HL-60 (cell line): ENCODE data around the gene AGAP6.
"Not testable (repeated sequence)": the region's sequence is repeated elsewhere in the genome, so short reads cannot be mapped to it uniquely, and the experiment has no call there.

ENCODE experiments used
- DNase-seq, 2 experiments: peaks; one replicate each; pipeline ENCODE4 v3.0.0-alpha.2; 2010 to 2020; ENCODE audit warnings: low read depth in 1 of 2, low spot score in 1 of 2
- H3K27ac ChIP-seq: fragments of 250-450 bp; sonication (Bioruptor Pico); replicated peaks from 2 replicates; pipeline ENCODE4 v1.5.1; 2020; ENCODE audit warnings: mild to moderate bottlenecking, moderate library complexity
- H3K27me3 ChIP-seq: fragments of 250-450 bp; sonication (Bioruptor Pico); 2 replicates; pipeline ENCODE4 v1.5.1; 2021; ENCODE audit warnings: mild to moderate bottlenecking, moderate library complexity; ENCODE audit not compliant: insufficient read depth, poor library complexity, severe bottlenecking
- H3K4me3 ChIP-seq: replicated peaks from 2 replicates; pipeline ENCODE4 v1.5.1; 2011; ENCODE audit warnings: mild to moderate bottlenecking, control low read depth, low read length; ENCODE audit not compliant: insufficient read depth
- GABPA ChIP-seq: IDR thresholded peaks from 2 replicates; pipeline ENCODE4 v1.6.1; 2012; ENCODE audit warnings: low read depth
- POLR2AphosphoS5 ChIP-seq: IDR thresholded peaks from 2 replicates; pipeline ENCODE4 v1.6.1; 2012; ENCODE audit warnings: low read depth
- SPI1 ChIP-seq: IDR thresholded peaks from 2 replicates; pipeline ENCODE4 v1.6.1; 2012; ENCODE audit warnings: low read depth, mild to moderate bottlenecking, borderline replicate concordance
- long read RNA-seq: library from polyadenylated mRNA; unstranded; transcript quantifications from one replicate; pipeline ENCODE4 v2.0.0, GENCODE V29; 2020

The AGAP6 gene
- long read RNA-seq, partial matches to known transcripts: 0 of 2 reads
- long read RNA-seq, other reads (novel, unspliced or antisense): 1 of 2 reads

GRCh38 chr10:49988376-49988775 is at the start of gene AGAP6:
Gene AGAP6 (plus strand): TSS chr10:49988406. CDS start chr10:49988716, 310 bp downstream.
- DNase-seq, H3K27ac ChIP-seq, H3K4me3 ChIP-seq, H3K27me3 ChIP-seq: not testable (repeated sequence)

- TF ChIP-seq SPI1 (peak; percentile 74), GABPA (peak; percentile 85), POLR2AphosphoS5 (peak; percentile 51; the same call in 1 of the 2 replicates)
- Histone ChIP-seq H3K4me3 (peak within 1 kb of the TSS; percentile 61), H3K27ac (peak within 1 kb of the TSS; percentile 80)
- H3K27me3 ChIP-seq: not testable (repeated sequence)
- peak; percentile 57 to 76 for DNase-seq
Measured at GRCh38 chr10:49941447-49942338, 46.5 kb upstream of the AGAP6 start, which contains the start of the genes PARG and TIMM23B. Gene PARG (minus strand): TSS chr10:49942027. CDS start chr10:49941725, 302 bp downstream. Gene TIMM23B (plus strand): TSS chr10:49942053. CDS start chr10:49942195, 142 bp downstream.

- Histone ChIP-seq H3K27ac (peak overlapping the region; percentile 80), H3K4me3 (peak overlapping the region; percentile 61)
- not testable (repeated sequence) for H3K27me3 ChIP-seq, DNase-seq
Measured at GRCh38 chr10:49942339-49942705, 45.9 kb upstream of the AGAP6 start.

- not testable (repeated sequence) for H3K27me3 ChIP-seq, H3K27ac ChIP-seq, H3K4me3 ChIP-seq, DNase-seq
Measured at GRCh38 chr10:49943607-49944006, 44.6 kb upstream of the AGAP6 start.

- H3K27me3 ChIP-seq, H3K4me3 ChIP-seq, H3K27ac ChIP-seq, DNase-seq: not testable (repeated sequence)
Measured at GRCh38 chr10:49948142-49948541, 40.1 kb upstream of the AGAP6 start.

GRCh38 chr10:49948737-49949136 is 39.5 kb upstream of the AGAP6 start:
- DNase-seq, H3K27ac ChIP-seq, H3K4me3 ChIP-seq, H3K27me3 ChIP-seq: not testable (repeated sequence)

- not testable (repeated sequence) for DNase-seq, H3K4me3 ChIP-seq, H3K27me3 ChIP-seq, H3K27ac ChIP-seq
Measured at GRCh38 chr10:49952006-49952405, 36.2 kb upstream of the AGAP6 start.

- H3K27ac ChIP-seq, H3K4me3 ChIP-seq, DNase-seq, H3K27me3 ChIP-seq: not testable (repeated sequence)
Measured at GRCh38 chr10:49953122-49953521, 35.1 kb upstream of the AGAP6 start.

- DNase-seq, H3K27ac ChIP-seq, H3K4me3 ChIP-seq, H3K27me3 ChIP-seq: not testable (repeated sequence)
Measured at GRCh38 chr10:49970331-49970857, 17.8 kb upstream of the AGAP6 start.

- not testable (repeated sequence) for DNase-seq, H3K27me3 ChIP-seq, H3K4me3 ChIP-seq, H3K27ac ChIP-seq
Measured at GRCh38 chr10:49971466-49971865, 16.7 kb upstream of the AGAP6 start.

- H3K27me3 ChIP-seq, H3K4me3 ChIP-seq, DNase-seq, H3K27ac ChIP-seq: not testable (repeated sequence)
Measured at GRCh38 chr10:49972094-49972493, 16.1 kb upstream of the AGAP6 start.

- H3K27ac ChIP-seq, H3K4me3 ChIP-seq, H3K27me3 ChIP-seq, DNase-seq: not testable (repeated sequence)
Measured at GRCh38 chr10:49977756-49978155, 10.4 kb upstream of the AGAP6 start.

GRCh38 chr10:49987207-49987606 is 999 bp upstream of the AGAP6 start:
- H3K27ac ChIP-seq, H3K4me3 ChIP-seq, H3K27me3 ChIP-seq: not testable (repeated sequence)
- peak in 1 of 2 experiments; percentile 51 for DNase-seq

GRCh38 chr10:49995321-49995720 is 7.1 kb downstream of the AGAP6 start:
- not testable (repeated sequence) for H3K27me3 ChIP-seq, H3K27ac ChIP-seq, H3K4me3 ChIP-seq, DNase-seq
